GM18907 (cell line): Measurements from ENCODE around the gene PLSCR1.
"Not testable (repeated sequence)": the region's sequence is repeated elsewhere in the genome, so short reads cannot be mapped to it uniquely, and the experiment has no call there.

Experiments used
- ATAC-seq: cut with Tn5 transposase; IDR thresholded peaks from one replicate; pipeline ENCODE4 v1.9.1; 2021; ENCODE audit warnings: mild to moderate bottlenecking, moderate library complexity; ENCODE audit not compliant: unreplicated experiment

Gene PLSCR1

DNA sequence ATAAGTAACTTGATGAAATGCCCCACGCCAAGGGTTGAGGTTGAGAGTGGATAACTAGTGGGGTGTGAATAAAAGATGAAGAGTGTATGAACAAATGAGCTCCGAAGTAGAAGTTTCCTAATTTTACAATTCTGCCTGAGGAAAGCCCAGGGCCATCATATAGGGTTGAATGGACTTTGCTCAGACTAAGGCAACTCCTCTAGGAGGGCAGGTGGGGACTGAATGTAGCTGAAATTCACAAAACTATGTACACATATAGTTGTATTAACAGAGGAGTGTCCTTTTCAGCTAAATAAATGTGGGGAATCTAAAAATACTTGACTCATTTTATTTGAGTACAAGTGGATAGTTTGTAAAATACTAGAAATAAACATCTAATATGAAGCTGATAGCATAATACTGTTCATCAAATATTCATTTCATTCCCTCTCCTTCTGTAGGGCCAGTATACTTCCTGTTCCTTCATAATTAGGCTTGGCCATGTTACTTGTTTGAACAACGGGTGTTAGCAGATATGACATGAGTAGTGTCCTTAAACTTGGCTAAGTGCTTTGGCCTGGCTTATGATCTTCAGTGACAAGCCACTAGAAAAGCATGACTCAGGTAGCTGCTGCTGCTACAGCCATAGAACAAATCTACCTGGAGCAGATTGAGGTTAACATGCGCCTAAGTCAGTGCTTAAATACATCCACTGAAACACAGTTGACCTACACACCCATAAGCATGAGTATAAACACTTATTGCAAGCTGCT is 26.5 kb downstream of the PLSCR1 start:
- no peak for ATAC-seq

- no peak for ATAC-seq
These were observed 30.9 kb downstream of the PLSCR1 start for GRCh38 chr3:146513386-146514051.

DNA sequence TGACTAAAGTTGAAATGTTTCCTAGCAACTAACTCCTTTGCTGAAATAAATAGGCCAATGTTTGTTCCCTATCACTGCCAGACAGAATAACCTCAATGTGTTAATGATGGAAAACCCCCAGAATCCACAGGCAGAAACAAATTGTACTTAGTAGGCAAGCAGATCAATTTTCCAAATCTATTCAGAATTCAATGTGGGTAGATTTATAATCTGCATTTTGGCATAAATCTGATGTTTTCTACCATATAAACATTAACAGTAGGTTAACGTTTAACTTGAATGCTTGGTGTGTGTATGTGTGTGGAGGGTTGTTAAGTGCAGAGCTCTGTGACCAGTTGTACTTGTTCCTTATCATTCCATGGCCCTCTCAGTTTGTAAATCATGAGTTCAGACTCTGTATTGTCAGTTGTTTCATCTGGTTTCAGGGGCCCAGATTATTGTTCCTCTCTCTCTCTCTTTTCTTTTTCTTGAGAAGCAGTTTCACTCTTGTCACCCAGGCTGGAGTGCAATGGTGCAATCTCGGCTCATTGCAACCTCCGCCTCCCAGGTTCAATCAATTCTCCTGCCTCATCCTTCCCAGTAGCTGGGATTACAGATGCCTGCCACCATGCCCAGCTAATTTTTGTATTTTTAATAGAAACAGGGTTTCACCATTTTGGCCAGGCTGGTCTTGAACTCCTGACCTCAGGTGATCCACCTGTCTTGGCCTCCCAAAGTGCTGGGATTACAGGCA is 32.8 kb downstream of the PLSCR1 start:
- ATAC-seq = peak; percentile 35

GRCh38 chr3:146507331-146508120 is 36.9 kb downstream of the PLSCR1 start:
- ATAC-seq = no peak

- no peak for ATAC-seq
These were observed 38.9 kb downstream of the PLSCR1 start for GRCh38 chr3:146505516-146505915.

- ATAC-seq = no peak
These were observed 39.8 kb downstream of the PLSCR1 start for GRCh38 chr3:146504498-146505197.

DNA sequence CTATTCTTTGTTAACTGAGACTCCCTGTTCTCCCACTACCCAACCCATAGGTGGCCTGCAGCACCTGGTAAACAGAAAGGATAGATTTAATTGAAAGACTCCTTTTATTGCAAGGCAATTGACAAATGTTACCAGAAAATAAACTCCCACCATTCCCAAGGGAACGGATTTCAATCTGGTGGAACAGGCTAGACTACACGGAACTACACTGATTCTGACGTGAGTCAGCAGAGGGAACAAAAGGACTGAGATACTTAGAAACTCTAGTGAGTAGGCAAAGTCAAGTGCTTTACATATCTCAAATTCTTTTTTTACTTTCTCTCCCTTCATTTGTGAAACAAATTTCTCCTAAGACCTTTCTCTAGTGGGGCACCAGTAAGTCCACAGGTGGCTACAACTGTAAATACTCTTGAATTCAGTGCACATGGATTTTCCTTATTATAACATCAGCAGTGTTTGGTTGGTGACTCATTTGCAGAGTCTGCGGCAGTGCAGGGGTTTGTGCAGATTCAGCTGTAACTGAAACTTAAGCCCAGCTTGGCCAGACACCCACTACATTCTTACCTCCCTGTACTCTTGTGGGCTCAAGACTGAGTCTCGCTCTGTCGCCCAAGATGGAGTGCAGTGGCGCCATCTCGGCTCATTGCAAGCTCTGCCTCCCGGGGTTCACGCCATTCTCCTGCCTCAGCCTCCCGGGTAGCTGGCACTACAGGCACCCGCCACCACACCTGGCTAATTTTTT is 40.8 kb downstream of the PLSCR1 start:
- ATAC-seq = peak; percentile 99

DNA sequence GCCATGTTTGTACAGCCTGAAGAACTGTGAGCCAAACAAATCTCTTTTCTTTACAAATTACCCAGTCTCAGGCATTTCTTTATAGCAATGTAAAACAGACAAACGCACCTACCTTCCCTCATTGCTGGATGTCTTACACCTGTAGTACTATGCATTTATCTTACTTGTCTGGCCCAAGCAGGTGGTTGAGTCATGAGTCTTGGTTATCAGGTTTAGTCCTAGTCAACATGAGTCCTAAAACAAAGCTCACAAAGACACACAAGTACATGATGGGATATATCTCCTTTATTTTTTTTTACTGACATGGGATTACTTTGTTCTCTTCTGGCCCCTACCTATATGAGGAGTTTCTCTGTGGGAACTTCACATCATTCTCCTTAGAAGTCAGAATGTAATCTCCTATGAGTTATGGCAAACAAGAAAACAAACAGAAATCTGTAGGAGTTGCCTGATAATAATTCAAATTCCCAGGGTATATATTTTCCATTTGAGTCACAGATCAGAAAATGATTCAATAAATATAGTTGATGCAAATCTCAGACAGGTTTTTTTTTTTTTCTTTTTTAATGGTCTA is 41.4 kb downstream of the PLSCR1 start:
- no peak for ATAC-seq

DNA sequence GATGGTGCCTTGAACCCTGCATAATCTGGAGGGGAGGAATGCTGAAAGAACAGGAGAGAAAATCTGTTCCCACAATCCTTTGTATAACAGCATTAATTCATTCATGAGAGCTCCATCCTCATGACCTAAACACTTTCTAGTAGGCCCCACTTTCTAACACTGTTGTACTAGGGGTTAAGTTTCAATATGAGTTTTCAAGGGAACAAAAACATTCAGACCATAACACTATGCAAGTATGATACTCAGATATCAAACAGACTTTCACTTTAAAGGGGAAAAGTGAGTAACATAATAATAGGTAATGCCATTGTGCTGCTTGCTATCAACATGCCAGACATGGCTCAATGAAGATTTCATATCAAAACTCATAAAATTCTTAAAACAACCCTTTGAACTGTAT is 42.7 kb downstream of the PLSCR1 start:
- ATAC-seq = peak; percentile 38

DNA sequence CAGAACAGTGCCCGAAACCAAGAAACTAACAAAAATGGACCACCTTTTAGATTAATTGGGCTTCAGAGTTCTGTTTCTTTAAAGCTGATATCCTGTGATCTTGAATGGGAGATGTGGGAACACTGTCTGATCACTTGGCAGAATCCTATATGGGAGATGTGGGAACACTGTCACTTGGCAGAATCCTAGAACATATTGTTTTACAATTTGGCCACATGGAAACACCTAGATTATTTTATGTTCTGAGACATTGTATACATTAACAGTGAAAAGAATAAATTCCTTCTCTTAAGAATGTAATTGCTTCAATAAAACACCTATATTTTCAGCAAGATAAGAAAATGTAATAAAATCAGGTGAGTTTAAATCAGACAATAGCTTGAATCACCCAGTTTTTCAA is 44.7 kb downstream of the PLSCR1 start:
- ATAC-seq = no peak

GRCh38 chr3:146498002-146498736 is 46.2 kb downstream of the PLSCR1 start:
- no peak for ATAC-seq

DNA sequence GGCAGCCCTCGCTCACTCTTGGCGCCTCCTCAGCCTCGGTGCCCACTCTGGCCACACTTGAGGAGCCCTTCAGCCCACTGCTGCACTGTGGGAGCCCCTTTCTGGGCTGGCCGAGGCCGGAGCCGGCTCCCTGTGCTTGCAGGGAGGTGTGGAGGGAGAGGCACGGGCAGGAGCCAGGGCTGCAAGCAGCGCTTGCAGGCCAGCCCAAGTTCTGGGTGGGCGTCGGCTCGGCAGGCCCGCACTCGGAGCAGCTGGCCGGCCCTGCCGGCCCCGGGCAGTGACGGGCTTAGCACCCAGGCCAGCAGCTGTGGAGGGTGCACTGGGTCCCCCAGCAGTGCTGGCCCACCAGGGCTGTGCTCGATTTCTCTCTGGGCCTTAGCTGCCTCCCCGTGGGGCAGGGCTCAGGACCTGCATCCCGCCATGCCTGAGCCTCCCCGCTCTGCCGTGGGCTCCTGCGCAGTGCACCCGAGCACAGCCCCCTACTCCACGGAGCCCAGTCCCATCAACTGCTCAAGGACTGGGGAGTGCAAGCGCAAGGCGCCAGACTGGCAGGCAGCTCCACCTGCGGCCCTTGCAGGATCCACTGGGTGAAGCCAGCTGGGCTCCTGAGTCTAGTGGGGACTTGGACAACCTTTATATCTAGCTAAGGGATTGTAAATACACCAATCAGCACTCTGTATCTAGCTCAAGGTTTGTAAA is 47.1 kb downstream of the PLSCR1 start:
- not testable (repeated sequence) for ATAC-seq

DNA sequence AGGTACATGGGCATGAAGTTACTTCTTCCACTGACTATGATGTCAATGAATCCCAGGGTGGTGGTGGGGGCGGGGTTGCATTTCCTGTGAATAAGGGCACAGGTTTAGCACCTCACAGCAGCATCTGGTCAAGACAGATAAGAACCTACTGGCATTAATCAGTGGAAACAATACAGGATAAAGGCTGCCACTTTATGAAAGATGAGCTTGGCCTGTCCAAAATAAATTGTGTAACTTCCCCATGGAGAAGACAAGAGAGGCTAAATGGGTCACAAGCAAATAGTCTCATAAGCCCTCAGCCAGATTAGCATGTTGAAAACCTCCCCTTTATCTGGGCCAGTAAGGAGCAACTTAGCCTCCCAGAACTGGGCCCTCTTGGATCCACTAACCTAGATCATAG is 47.7 kb downstream of the PLSCR1 start:
- no peak for ATAC-seq

DNA sequence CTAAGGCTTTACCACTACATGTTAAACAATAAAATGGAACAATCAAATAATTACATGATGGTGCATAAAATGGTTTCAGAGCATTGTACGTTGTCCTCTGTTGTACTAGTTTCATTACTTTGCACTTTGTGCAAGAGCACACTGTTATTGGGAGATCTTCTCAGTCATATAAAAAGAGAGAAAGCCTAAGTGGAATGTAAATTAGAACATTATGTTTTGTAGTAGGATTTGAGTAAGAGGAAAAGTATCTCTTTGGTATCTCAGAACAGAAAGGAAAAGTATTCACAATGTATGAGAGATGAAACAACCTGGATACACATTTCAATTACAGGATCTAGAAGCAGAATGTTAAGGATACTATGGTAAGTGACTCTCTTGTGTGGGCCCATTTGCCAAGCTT is 48.2 kb downstream of the PLSCR1 start:
- ATAC-seq = no peak

- ATAC-seq = no peak
These were observed 50.6 kb downstream of the PLSCR1 start for GRCh38 chr3:146493761-146494160.

DNA sequence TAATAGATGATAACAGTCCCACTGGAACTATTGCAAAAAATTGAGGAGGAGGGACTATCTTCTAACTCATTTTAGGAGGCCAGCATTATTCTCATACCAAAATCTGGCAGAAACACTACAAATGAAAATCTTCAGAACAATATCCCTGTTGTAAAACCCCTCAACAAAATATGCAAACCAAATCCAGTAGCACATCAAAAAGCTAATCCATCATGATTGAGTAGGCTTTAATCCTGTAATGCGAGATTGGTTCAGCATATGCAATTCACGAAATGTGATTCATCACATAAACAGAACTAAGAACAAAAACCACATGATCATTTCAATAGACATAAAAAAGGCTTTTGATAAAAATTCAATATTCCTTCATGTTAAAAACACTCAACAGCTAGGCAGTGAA is 51.2 kb downstream of the PLSCR1 start:
- no peak for ATAC-seq

- ATAC-seq = no peak
These were observed 53.1 kb downstream of the PLSCR1 start for GRCh38 chr3:146491303-146491702.

GRCh38 chr3:146485297-146485696 is 59.1 kb downstream of the PLSCR1 start:
- ATAC-seq = no peak
